D341Med (cell line): Measurements from ENCODE around the gene REPS2.
A peak's percentile ranks its signal among the peaks of the same experiment; 100 is the strongest.

ENCODE experiments used
- DNase-seq: peaks from one replicate; pipeline ENCODE4 v3.0.0; 2012; ENCODE audit warnings: low spot score

REPS2 gene

DNA sequence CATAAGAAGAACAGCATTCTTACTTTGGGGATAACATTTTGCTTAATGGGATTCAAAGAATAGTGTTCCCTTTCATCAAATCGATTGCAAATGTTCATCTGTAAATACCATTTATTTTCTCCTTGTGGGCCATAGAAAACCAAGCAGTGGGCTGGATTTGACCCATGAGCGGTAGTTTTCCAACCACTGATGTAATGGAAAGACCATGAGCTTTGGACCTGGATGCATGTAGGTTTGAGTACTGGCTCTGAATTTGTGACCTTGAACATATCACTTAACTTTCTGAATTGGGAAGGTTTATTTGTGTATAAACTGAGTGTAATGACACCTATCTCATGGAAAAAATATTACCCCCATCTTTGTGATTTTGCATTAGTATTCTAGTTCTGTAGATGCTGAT is 54.3 kb downstream of the REPS2 start:
- no peak for DNase-seq

DNA sequence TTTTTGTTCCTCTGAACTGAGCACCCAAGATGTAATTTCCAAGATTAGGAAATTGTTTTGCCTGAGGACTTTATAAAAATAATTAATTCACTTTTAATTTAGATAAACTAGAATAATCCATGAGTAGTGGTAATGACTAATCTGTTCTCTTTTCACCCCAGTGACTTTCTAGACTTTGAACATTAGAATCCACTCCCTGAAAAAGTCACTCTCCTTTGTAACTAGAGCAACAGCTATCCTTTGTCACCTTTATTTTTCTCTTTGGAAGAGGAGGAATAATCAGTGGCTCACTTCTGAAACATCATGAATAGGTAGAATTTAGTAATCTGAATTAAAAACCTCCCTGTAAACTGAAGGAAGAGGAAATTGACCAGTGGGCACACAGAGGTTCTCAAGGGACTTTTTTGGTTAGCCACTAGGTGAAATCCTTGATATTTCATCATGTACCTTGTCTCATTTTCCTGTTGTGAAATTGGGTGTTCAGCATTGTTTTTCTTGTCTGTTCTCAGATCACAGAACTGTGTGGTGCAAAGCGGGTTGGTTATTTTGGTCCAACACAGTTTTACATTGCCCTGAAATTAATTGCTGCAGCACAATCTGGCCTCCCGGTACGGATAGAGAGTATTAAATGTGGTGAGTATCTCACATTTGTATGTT is 59.4 kb downstream of the REPS2 start:
- no peak for DNase-seq

DNA sequence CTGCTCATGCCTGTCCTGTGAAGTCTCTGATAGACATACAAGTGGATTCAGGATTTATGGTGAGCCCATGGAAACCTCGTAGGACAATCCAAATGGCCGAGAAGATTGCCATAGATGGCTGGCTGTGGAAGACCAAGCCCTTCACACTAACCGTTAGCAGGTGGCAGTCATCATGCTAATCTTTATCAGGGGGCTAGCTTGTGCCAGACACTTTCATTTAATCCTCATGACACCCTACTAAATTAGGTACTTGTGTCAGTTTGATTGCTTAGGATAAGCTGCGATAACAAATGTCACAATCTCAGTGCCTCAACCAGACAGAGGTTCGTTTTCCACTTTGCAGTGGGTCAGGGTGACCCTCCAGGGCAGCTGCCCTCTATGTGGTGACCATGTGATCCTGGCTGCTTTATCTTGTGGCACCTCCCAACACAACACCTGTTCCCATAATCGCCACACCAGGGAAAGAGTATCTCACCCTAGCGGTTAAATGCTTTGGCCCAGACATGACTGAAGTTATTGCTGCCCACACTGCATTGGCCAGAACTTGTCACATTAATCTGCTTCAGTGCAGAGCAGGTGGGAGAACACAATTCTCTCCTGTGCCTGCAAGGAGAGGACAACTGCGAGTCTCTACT is 60.8 kb downstream of the REPS2 start:
- no peak for DNase-seq

GRCh38 chrX:17009856-17010625 is 63.6 kb downstream of the REPS2 start:
- no peak for DNase-seq

DNA sequence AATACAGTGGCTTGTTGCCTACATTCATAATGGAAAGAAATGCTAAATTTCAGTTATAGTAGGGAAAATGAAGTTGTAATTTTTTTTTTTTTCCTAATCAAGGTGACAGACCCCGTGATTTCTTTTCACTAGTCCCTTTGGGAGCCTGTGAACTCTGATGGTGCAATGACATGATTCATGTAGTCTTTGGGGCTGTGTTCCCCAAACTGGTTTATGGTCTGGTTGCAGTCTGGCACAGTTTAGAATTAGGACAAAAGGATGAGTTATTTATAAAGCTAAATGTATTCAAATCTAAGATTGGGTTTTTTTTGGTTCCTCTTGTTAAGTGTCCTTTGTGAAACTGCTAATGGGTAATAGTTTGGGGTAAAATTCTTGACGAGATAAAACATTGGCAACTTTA is 66.0 kb downstream of the REPS2 start:
- DNase-seq = no peak

DNA sequence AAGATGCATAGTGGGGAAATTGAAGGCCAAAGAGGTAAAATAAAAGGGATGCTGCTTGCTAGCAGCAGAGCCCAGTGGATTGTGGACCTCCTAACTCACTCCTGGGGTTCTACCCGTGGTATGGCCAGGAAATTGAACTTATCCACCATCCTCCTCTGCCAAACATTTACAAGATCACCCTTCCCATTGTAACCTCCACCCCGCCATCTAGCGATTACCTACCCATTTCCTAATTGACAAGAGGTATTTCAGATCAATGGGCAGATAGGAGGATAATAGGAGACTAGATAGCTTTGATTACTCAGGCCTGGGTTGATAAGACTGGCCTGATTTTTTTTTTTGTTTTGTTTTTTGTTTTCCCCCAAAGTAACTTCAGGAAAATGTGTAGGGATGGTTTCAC is 67.8 kb downstream of the REPS2 start:
- DNase-seq = no peak

GRCh38 chrX:17017134-17017533 is 70.7 kb downstream of the REPS2 start:
- no peak for DNase-seq

DNA sequence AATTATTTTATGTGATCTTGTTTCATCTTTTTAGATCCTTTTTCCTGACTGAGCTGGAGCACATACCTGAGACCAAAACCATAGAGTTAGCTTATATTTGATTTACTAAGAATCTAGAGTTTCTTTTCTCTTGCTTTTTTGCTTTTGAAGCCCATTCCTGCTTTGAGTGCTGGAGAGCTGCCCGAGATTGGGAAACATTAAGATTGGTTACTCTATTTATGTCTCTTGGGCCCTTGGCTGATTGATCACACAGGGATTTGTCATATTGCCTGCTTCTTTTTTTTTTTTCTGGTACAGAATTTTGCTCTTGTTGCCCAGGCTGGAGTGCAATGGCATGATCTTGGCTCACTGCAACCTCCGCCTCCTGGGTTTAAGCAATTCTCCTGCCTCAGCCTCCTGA is 73.9 kb downstream of the REPS2 start:
- no peak for DNase-seq

- no peak for DNase-seq
Observed at GRCh38 chrX:17020851-17021821, 74.7 kb downstream of the REPS2 start.

DNA sequence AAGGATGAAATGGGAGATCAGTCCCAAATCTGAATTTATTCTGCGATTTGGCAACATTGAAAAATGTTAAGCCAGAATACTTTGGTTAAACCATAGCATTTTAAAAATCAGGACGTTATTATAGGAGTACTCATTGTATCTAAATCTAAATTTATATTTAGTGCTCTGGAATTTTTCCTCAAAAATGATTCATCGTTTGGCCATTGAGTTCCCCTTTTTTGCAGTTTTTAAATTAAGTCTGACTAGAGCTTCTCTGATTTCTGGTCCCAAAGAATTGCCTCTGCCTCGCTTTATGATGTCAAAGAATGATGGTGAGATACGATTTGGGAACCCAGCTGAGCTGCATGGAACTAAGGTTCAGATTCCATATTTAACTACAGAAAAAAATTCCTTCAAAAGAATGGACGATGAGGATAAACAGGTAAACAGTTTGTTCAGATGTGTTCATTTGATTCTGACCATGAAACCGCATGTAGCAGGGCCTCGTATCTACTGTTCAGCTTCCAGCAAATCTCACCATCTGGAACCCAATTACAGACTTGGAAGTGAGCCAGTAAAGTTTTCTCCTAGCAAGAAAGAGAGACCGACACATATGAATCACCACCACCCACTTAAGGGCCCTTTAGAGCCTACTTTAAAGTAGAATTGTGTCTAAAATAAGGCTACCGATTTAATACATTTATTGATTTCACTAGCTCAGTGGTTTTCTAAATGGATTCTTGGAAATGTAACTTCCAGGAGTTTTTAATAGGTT is 75.6 kb downstream of the REPS2 start:
- no peak for DNase-seq

DNA sequence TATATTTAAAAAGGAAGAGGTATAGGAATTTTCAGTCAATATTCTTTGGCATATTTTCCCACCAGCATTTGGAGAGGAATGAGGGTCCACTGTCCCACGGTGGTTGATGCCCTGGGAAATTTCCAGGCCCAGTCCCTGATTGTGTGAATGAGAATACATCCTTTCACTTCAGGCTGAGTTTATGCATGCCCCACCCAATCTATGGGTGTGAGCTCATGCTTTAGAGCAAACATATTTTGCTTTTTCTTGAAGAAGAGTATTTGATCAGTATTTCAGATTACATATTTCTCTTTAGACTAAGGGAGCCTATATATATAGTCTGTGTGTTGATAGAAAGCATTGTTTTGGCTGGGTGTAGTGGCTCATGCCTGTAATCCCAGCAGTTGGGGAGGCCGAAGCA is 77.2 kb downstream of the REPS2 start:
- DNase-seq = no peak

DNA sequence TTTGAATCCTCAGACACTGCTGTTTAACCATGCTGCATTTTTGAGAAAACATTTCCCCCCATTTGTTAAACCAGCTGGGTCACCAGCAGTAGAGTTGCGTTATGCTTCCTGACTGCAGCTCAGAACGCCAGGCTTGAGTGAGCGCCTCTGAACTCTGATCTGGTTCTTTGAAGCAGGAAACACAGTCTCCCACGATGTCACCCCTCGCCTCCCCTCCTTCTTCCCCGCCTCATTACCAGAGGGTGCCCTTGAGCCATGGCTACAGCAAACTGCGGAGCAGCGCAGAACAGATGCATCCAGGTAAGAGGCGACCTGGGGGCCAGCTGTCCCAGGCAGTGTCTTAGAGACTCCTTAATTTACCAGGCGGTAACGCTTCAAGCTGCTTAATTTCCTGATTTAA is 78.4 kb downstream of the REPS2 start:
- peak; percentile 18 for DNase-seq

DNA sequence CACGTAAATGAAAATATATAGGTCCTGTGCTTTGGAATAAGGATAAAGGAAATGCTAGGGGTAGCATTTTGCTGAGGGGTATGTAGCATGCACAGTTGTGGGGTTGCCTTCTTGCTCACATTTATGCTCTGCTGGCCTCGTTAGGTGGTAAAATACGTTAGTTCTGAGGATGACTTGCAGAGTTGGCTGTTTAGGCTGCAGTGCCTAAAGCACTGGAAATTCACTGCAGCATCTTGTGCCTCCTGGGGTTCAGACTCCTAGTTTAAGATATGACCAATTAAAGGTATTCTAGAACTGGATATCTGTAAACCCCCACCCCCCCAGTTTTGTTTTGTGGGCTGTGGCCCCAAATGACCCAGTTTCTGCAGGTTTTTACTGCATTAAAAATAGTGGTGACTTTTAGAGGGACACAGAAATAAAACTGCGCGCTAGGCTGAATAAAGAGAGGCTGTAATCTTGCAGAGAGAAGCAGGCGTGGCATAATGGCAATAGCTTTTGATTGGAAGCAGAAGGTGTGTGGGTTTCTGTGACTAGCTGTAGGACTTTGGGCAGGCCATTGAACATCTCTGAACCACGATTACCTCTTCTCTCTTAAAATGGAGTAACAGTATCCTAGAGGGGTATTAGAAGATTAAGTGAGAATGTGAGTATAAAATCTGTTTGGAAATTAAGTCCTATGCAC is 79.3 kb downstream of the REPS2 start:
- no peak for DNase-seq

DNA sequence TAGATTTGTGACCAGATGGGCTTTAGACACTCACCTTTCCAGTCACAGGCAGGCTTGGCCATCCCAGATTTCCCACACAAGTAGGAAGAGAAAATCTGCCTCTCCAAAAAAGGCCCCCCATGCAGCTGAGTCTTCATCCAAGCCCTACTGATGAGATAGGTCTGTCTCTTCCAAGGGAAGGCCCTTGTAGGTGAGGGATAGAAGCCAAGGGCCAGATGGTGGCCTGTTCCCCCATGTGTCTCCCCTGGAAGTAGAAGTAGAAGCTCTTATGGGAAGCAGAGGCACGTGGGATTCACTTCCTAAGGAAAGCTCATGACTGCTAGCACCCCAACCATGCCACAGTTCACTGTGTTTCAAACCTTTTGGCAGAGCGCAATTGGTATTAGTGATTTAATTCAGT is 81.5 kb downstream of the REPS2 start:
- no peak for DNase-seq

DNA sequence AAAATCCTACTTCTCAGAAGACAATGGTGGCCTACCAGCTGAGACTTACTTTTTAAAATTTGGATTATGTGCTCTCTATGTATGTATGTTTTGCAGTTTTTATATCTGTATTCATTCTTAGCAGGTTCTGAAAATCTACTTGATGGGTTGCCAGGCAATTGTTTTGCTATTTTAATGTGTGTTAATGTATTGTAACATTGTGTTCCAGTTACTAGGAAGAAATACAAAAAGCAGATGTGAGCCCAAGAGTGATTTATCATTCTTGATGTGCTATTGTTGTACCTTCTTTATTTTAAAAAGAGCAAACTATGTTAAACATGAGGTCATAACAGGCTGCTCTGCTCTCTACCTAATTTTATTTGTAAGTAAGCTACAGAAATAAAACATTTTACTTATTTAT is 81.9 kb downstream of the REPS2 start:
- no peak for DNase-seq

DNA sequence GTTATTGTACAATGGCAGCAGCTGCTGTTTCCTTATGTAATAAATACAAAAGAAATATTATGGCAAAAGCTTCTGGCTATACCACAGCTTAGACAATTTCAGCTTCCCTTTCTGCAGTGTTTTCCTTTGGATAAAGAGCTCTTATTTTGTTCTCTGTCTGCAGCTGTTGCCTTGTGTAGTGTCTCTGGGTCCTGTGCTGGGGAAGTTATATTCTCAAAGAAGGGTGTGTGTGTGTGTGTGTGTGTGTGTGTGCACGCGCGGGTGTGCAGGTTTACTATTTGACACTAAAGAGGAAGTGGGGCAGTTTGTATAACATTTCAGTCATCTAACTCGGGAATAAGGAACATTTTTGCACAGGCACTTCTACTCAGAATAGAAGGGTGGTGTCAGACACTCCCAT is 83.6 kb downstream of the REPS2 start:
- no peak for DNase-seq

GRCh38 chrX:17030580-17031270 is 84.3 kb downstream of the REPS2 start:
- DNase-seq = no peak

GRCh38 chrX:17031827-17032226 is 85.4 kb downstream of the REPS2 start:
- DNase-seq = no peak

DNA sequence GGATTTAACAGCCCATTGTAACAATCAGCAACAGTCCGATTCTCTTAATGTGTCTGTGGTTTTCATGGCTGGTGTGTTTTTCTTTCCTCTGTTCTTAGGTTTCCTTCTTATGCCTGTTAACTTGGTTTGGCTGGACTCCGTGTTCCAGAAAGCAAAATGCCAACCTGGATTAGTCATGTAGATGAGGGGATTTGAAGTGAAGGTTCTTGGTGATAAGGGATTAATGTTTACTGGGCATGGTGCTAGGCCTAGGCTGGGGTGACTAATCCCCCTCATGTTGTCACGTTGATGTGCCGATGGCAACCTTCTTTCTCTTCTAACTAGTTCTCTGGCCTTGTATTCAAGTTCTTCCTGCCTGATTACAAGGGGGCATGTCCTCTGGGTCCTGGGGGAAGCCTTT is 85.9 kb downstream of the REPS2 start:
- peak; percentile 15 for DNase-seq

DNA sequence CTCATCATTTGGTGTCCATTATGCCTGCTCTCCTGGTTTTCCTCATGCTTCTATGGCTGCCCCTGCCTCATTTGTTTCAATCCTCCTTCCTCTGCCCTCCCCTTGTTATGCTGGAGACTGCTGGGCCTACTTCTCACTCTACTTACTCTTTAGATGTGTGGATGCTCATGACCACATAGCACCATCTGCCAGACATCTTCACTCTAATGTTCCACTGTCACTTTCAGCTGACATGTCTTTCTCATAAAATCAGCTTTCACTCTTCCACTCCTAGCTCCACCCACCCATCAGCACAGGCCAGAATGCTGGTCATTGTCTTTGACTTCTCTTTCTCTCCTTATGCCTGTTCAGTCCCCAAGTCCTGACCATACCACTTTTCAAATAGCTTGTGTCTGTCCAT is 86.8 kb downstream of the REPS2 start:
- no peak for DNase-seq
